SK-N-MC (cell line): ENCODE measurements around the gene GMDS.

ENCODE experiments used
- EZH2 ChIP-seq: fragments of 200-600 bp; sonication (generic); IDR thresholded peaks from one replicate; pipeline ENCODE4 v1.6.1; 2017; ENCODE audit warnings: antibody characterized with exemption
- POLR2AphosphoS5 ChIP-seq: IDR thresholded peaks from 2 replicates; pipeline ENCODE4 v1.6.1; 2012; ENCODE audit warnings: mild to moderate bottlenecking, low read depth, low read length, borderline replicate concordance

DNA sequence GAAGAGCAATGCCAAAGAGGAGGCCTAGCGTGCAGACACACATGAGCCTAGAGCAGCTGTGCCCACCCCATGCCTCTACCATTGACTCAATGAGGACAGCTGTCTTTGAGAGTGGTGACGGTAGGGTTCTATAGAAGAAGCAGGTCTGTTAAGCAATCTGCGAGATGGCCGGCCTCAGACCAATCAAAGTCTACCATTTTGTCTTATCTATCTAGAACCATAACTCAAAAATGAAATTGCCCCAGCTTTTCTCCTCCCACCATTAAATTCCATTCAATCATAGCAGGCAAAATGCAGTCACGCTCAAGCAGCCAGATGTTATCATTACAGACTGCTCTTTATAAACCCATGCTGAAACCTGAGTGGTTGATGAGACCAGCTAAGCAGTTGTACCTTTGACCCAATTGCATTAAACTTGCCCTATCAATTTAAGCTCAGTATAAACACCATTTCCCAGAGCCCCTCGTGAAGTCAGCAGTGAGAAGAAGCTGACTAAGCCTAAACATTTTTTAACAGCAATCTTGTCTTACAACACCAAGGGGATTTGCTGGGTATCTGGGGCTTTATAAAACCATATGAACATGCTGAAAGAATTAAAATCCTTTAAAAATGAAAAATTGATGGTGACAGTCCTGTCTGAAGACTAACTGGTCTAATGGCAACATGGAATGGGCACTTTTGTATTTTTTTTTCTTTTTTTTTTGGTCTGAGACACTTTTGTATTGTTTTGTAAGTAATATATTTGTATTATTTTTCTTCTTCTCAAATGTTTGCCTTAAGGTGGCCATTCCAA, 578.2 kb downstream of the GMDS start:
- TF ChIP-seq EZH2 (no peak), POLR2AphosphoS5 (no peak)
